Activated CD4-positive, alpha-beta T cell treated with anti-CD3 and anti-CD28 coated beads, Interleukin-2, amount 50 U/mL, for 16 hours (primary cell): ENCODE results near the gene CCNT2.
"Not testable (repeated sequence)": the region's sequence is repeated elsewhere in the genome, so short reads cannot be mapped to it uniquely, and the experiment has no call there.

ENCODE experiments used
- DNase-seq: peaks from one replicate; pipeline ENCODE4 v3.0.0-alpha.2; 2020

CCNT2 gene

DNA sequence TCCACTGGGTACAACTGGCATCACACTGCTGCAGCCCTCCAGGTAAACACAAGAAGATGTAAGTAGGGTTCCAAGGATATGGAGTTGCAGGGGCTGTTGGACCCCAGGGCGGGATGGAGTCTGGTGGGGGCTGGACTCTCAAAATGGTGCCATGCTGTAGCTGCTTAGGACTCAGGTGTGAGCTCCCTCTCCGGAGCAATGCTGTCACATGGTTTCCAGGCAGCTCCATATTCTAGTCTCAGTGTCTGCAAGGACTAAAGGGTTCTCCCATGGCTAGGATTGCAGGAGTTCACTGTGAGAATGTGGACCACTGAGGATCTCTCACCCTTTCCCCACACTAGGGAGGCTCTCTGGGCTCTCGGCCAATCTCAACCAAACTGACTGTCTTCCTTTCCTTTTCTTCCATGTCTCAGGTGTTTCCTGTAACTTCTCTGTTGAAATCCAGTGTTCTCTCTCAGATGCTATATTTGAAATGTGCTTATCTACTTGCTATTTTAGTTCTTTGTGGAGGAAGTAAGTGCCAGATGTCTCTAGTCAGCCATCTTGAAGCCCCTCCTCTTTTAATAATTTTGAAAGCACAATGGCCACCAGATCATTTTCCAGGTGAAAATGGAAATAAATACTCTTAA, 57.6 kb downstream of the CCNT2 start:
- DNase-seq: no peak

DNA sequence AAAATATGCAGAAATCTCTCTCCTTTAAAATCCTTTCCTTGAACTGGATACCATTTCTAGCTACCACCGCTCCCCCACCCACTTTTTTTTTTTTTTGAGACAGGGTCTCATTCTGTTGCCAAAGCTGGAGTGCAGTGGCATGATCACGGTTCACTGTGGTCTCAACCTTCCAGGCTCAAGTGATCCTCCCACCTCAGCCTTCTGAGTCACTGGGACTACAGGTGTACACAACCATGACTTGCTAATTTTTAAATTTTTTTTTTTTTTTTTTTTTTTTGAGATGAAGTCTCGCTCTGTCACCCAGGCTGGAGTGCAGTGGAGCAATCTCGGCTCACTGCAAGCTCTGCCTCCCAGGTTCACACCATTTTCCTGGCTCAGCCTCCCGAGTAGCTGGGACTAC, 58.5 kb downstream of the CCNT2 start:
- not testable (repeated sequence) for DNase-seq

DNA sequence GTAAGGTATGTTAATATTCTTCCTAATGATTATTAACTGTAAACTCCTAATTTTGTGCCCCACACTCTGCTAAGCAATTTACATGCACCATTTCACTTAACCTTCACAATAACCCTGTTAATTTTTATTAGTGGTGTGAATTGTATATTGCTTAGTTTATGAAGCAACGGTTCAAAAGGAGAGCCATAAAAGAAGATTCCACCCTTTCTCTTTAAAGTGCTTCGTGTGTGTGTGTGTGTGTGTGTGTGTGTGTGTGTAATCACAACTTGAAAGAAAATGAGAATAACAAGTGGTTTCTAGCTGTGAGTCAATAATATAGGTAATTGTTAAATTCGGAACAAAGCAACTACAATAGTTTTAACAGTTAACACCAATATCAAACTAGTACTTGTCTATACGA, 60.6 kb downstream of the CCNT2 start:
- DNase-seq: no peak

- DNase-seq: no peak
Measured at GRCh38 chr2:134980639-134981038, 62.0 kb downstream of the CCNT2 start.

DNA sequence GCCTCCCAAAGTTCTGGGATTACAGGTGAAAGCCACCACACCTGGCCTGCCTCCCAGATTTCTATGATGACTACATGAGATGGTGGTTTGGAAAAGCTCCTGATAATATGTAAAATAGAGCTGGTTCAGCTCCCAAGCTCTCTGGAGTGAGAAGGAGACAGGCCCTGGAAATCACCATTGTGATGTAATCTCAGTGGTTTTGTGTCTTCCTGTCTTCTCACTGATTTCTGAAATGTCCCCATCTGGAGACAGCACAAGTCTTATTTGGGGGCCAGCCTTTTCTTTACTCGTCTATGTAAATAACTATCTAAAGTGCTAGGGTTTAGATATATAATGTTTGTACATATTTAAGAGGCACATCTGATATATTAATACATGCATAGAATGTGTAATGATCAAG, 64.0 kb downstream of the CCNT2 start:
- no peak for DNase-seq

DNA sequence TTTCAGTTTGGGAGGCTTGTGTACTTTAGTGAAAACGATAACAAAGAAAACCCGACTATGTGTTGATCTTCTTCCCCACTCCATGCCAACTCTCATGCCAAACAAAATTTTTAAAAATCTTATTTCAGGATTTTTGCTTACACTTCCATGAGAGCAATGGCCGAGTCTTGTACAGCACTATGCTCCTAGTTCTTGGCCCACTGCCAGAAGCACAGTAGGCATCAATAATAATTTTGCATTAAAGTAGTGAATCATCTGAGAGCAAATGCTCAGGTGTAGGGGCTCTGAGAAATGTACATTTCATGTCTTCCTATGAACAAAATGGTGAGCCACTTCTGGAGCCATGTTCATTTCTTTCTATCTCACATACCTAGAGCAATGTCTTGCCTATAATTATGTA, 66.4 kb downstream of the CCNT2 start:
- DNase-seq: no peak

DNA sequence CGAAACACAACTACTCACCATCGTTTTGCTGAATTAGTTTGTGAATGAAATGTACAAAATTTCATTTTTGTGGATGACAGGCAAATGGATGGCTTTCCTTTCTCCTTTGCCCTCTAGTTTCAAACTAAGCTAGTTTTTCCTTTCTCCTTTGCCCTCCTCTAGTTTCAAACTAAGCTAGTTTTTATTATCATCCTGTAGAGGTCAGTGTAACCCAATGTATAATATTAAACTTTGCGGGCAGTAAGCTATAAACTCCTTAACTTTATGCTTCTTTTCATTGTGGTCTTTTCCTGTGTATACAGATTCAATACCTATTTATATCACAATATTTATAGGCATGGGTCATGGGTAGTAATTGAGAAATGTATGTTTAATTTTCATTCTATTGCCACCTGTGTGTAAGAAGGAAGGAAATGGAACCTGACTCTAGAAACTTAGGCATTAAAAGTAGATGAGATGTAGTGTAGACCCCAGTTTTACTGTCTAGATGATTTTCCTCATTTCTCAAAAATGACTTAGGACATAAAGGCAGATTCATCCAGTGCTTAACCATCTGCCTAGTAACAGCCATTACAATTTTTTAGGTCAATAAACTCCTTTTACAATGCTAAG, 70.5 kb downstream of the CCNT2 start:
- DNase-seq: peak; percentile 27

DNA sequence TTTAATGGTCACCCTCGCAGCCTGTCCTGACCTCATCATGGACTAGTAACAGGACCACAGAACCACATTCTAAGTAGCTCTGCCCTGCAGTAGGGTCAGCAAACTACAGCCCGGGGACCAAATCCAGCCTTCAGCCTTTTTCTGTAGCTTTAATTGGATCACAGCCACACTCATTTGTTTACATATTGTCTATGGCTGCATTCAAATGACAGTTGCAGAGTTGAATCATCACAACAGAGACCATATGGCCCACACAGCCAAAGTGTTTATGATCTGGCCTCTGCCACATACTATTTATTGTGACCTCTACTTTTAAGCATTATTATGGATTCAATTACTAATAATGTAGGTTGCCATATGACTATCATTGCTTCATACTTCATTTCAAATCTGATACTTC, 80.9 kb downstream of the CCNT2 start:
- no peak for DNase-seq

DNA sequence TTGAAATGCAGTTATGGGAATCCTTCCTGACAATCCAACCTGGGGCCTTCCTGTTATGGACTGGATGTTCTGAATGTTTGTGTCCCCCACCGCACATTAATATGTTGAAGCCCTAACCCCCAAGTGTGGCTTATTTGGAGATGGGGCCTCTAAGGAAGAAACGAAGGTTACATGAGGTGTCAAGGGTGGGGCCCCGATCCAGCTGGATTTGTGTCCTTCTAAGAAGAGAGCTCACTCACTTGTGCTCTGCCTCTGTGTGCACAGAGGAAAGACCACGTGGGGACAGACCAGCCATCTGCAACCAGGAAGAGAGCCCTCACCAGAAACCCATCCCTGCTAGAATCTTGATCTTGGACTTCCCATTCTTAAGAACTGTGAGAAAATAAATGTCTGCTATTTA, 84.2 kb downstream of the CCNT2 start:
- no peak for DNase-seq

- peak; percentile 73 for DNase-seq
Measured at GRCh38 chr2:135004005-135004746, 85.6 kb downstream of the CCNT2 start.

DNA sequence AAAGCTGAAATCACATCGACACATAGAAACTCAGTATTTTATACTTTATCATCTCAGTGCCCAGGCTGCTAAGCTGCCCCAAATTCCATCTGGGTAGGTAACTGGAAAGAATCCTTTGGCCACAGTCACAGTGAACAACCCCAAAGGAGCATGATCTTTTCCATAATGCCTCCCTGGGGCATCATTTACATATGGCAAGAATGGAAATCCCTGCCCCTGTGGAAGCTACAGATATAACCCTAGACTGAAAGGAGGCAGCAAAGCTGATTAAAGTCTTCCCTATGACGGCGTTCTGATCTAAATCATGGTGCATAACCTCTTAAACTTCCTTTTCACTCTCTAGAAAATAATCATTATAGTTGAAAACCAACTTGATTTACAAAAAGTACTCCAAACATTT, 87.1 kb downstream of the CCNT2 start:
- DNase-seq: no peak
